ENCODE results near the gene CPPED1.

Gene CPPED1

DNA sequence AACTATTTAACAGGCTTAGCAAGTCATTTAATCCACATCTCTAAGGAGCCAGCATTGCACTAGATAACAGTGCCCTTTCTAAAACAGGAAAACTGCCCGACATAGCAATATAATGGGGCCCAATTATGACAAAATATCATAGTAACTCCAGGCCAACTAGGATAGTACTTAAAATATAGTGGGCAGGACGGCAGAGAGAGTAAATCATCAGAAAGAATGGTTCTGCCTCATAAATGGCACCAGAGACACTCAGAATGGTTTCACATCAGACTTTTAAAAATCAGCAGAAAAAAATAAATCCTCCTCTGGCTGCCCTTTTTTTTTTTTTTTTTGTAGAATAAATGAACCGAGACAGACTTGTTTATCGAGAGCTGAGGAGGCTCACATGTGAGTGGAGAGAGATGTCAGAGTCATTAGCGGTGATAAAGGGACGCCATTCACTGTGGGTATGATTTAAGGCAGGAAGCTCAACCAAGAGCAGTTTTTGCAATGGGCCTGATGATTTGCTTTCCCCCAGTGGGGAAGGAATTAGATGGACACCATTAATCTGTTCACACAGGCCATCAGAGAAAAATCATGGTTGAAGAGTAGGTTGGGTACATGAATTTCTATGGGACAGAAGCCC is 62.6 kb downstream of the CPPED1 start:
- TF ChIP-seq, protein P1, sequence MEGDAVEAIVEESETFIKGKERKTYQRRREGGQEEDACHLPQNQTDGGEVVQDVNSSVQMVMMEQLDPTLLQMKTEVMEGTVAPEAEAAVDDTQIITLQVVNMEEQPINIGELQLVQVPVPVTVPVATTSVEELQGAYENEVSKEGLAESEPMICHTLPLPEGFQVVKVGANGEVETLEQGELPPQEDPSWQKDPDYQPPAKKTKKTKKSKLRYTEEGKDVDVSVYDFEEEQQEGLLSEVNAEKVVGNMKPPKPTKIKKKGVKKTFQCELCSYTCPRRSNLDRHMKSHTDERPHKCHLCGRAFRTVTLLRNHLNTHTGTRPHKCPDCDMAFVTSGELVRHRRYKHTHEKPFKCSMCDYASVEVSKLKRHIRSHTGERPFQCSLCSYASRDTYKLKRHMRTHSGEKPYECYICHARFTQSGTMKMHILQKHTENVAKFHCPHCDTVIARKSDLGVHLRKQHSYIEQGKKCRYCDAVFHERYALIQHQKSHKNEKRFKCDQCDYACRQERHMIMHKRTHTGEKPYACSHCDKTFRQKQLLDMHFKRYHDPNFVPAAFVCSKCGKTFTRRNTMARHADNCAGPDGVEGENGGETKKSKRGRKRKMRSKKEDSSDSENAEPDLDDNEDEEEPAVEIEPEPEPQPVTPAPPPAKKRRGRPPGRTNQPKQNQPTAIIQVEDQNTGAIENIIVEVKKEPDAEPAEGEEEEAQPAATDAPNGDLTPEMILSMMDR (IDR thresholded peaks at IDR 0.05) = no peak
- no peak overlapping the region for H3K27ac ChIP-seq

DNA sequence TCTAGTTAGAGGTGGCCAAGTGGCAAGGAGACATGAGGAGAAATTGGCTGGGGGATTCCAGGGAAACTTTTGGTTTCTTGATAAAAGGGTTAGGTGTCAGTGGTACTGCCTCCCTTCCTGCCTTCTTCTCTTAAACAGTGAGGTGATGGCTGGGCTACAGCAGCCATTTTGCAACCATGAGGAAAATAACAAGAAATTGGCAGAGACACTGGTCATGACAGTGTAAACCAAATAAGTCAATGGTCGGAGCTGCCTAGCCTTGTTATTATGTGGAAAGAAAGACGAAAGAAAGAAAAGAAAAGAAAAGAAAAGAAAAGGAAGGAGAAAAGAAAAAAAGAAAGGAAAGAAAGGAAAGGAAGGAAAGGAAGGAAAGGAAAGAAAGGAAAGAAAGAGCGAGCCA is 63.9 kb downstream of the CPPED1 start:
- no peak overlapping the region for H3K27ac ChIP-seq
- TF ChIP-seq ZFX (IDR thresholded peaks at IDR 0.05; ENCODE audit: borderline replicate concordance) = no peak
- TF ChIP-seq, protein P1 (IDR thresholded peaks at IDR 0.05) = no peak

DNA sequence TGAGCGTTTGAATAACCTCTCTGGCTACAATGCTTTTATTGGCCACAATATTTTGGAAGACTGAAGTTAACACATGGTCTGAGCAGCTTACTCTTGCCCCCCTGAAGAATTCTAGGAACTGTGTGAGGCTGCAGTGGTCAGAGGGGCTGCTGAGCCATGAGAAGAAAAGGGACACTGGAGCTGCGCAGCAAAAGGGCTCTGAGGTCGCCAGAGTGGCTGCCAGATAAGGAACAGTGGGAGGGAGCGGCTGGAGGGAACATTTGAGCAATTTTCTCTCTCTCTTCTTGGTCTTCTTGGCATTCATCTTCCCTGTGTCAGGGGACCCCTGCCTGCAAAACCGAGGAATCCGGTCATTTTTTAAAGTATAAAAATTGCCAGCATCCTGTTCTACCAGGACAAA is 66.1 kb downstream of the CPPED1 start:
- TF ChIP-seq ZFX (IDR thresholded peaks at IDR 0.05; ENCODE audit: borderline replicate concordance) = no peak
- TF ChIP-seq, protein P1 (IDR thresholded peaks at IDR 0.05) = no peak
- no peak overlapping the region for H3K27ac ChIP-seq

DNA sequence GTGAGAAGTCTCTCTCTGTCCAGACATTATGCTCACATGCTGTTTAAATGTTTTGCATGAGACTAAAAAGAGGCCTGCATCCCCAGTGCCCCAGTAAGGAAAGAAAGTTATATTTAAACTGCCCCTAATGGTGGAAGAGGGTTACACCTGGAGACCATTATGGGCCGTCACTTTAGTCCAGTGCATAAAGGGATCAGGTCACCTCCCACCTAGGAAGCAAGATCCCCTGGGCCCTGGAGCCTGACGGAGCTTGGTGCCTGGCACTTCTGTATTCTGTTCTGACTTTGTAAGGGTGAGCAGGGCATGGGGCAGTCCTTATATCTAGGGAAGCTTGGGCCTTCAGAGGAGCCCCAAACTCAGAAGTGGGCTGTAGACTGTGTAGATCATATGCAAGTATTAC is 67.9 kb downstream of the CPPED1 start:
- H3K27ac ChIP-seq = no peak overlapping the region
- TF ChIP-seq ZFX (IDR thresholded peaks at IDR 0.05; ENCODE audit: borderline replicate concordance) = no peak
- TF ChIP-seq, protein P1 (IDR thresholded peaks at IDR 0.05) = no peak

DNA sequence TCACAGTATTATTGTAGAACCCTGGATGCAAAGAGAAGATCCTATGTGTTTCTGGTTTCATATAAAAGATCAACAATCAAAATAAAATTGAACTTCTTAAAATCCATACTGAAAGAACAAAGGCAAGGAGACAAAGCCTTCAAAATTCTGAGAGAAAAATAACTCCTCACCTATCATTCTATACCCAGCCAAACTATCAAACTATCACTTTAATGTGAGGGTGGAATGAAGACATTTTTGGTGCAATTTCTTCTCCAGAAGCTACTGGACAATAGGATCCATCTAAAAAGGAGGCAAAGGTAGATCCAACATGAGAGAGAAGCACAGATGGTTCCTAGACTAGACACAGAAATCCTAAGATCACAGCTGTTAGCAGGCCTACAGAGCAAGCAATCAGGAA is 71.1 kb downstream of the CPPED1 start:
- no peak for TF ChIP-seq ZFX (IDR thresholded peaks at IDR 0.05; ENCODE audit: borderline replicate concordance)
- TF ChIP-seq, protein P1 (IDR thresholded peaks at IDR 0.05) = no peak

DNA sequence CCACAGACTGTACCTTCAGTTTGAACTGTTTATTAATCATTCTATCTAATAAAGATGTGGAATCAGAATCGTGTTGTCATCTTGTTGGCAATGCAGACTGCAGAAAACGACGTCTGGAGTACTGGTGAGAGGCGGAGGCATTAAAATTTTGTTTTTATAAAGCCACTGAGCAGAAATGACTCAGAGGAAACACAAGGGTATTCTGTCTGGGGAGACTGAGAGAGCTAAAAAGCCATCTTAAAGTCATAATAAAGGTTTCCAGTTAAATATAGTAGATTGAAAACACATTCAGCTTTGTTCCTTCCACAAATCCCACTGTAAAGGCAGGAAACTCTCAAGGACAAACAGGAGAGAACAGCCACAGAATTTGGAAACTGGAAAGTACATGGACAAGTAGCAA is 74.2 kb downstream of the CPPED1 start:
- TF ChIP-seq, protein P1 (IDR thresholded peaks at IDR 0.05) = no peak
- TF ChIP-seq ZFX (IDR thresholded peaks at IDR 0.05; ENCODE audit: borderline replicate concordance) = no peak
- no peak overlapping the region for H3K27ac ChIP-seq

More for the DNA sequence above, 71.1 kb downstream of the CPPED1 start:
- H3K27ac ChIP-seq = no peak overlapping the region

DNA sequence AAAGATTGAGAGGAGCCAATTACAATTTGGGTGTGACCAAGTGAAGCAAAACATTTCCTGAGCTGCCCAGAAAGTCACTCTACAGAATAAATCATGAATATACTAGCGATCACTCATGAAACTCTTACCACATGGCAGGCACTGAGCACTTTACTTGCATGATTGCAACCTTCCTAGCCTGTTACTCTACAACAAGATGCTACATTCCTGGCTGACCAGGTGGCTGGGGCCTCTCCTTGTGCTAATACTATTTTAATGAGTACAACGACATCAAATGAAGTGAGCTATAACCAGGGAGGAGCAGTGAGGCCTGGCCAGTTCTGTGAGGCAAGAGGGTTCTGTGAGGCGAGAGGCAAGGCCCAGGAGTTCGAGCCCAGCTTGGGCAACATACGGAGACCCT is 75.2 kb downstream of the CPPED1 start:
- no peak overlapping the region for H3K27ac ChIP-seq
- TF ChIP-seq ZFX (IDR thresholded peaks at IDR 0.05; ENCODE audit: borderline replicate concordance) = no peak
- TF ChIP-seq, protein P1 (IDR thresholded peaks at IDR 0.05) = no peak
